ENCODE data around the gene UGT1A8. TPM values are rescaled to one million over a fixed set of nuclear protein-coding genes. Genes with fewer than 3 reads are reported as not detected.

Gene UGT1A8
- total and polyA plus RNA-seq, 12 donors, result 0.05 TPM; not detected in 11

DNA sequence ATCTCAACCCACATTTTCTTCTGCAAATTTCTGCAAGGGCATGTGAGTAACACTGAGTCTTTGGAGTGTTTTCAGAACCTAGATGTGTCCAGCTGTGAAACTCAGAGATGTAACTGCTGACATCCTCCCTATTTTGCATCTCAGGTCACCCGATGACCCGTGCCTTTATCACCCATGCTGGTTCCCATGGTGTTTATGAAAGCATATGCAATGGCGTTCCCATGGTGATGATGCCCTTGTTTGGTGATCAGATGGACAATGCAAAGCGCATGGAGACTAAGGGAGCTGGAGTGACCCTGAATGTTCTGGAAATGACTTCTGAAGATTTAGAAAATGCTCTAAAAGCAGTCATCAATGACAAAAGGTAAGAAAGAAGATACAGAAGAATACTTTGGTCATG, 150.6 kb downstream of the UGT1A8 start:
- DNase-seq, result no peak
- Histone ChIP-seq H3K4me1 (replicated peaks in 1 of 2) (no peaks in the 10 kb centered on the region), H3K9me3 (replicated peaks in 1 of 3) (no peaks in the 10 kb centered on the region), H3K4me3 (no peak overlapping the region), H3K27ac (no peak overlapping the region), H3K36me3 (replicated peaks in 1 of 2) (no peaks in the 10 kb centered on the region), H3K27me3 (peaks cover 7% of the 10 kb centered on the region)
- 73 to 83% (median 76%) methylated on average over 4 of the region's 4 CpGs for WGBS, 4 donors
- intact Hi-C loops (cut with DNase I), result no loop called here
- TF ChIP-seq, protein P1, sequence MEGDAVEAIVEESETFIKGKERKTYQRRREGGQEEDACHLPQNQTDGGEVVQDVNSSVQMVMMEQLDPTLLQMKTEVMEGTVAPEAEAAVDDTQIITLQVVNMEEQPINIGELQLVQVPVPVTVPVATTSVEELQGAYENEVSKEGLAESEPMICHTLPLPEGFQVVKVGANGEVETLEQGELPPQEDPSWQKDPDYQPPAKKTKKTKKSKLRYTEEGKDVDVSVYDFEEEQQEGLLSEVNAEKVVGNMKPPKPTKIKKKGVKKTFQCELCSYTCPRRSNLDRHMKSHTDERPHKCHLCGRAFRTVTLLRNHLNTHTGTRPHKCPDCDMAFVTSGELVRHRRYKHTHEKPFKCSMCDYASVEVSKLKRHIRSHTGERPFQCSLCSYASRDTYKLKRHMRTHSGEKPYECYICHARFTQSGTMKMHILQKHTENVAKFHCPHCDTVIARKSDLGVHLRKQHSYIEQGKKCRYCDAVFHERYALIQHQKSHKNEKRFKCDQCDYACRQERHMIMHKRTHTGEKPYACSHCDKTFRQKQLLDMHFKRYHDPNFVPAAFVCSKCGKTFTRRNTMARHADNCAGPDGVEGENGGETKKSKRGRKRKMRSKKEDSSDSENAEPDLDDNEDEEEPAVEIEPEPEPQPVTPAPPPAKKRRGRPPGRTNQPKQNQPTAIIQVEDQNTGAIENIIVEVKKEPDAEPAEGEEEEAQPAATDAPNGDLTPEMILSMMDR (IDR thresholded peaks at IDR 0.05), result no peak
- TF ChIP-seq POLR2A (IDR thresholded peaks at IDR 0.05), result no peak

DNA sequence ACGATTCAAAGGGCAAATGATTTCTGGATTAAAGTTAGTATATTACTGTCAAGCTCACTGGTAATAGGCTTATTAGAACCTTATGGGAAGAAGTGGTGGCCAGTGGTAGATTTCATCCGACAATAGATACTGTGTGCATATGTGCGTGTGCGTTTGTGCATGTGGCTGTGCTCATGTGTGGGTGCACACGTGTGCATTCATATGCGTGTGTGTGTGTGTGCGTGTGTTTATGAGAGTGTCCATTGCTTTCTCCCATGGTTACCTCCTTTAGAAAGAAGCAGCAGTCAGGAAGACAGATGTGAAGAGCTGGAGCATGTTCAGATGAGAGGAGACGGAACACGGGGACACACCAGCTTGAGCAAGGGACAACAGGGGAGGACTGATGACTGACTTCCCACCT, 151.8 kb downstream of the UGT1A8 start:
- peaks cover 7% of the 10 kb centered on the region for H3K27me3 ChIP-seq
- no peaks in the 10 kb centered on the region for H3K36me3 ChIP-seq (replicated peaks in 1 of 2)
- H3K4me1 ChIP-seq (replicated peaks in 1 of 2), result no peaks in the 10 kb centered on the region
- no peak for DNase-seq
- no peak overlapping the region for H3K4me3 ChIP-seq
- TF ChIP-seq, protein P1 (IDR thresholded peaks at IDR 0.05), result no peak
- no peak for TF ChIP-seq POLR2A (IDR thresholded peaks at IDR 0.05)
- WGBS, 4 donors, result 84 to 91% (median 86%) methylated on average over 9 of the region's 9 CpGs
- H3K27ac ChIP-seq, result no peak overlapping the region
- intact Hi-C loops (cut with DNase I), result no loop called here
- H3K9me3 ChIP-seq (replicated peaks in 1 of 3), result no peaks in the 10 kb centered on the region

DNA sequence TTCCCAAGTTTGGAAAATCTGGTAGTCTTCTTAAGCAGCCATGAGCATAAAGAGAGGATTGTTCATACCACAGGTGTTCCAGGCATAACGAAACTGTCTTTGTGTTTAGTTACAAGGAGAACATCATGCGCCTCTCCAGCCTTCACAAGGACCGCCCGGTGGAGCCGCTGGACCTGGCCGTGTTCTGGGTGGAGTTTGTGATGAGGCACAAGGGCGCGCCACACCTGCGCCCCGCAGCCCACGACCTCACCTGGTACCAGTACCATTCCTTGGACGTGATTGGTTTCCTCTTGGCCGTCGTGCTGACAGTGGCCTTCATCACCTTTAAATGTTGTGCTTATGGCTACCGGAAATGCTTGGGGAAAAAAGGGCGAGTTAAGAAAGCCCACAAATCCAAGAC, 154.7 kb downstream of the UGT1A8 start:
- WGBS, 4 donors, result 80 to 87% (median 85%) methylated on average over 12 to 16 of the region's 16 CpGs
- Histone ChIP-seq H3K4me1 (replicated peaks in 1 of 2) (no peaks in the 10 kb centered on the region), H3K9me3 (replicated peaks in 1 of 3) (no peaks in the 10 kb centered on the region), H3K27ac (no peak overlapping the region), H3K4me3 (no peak overlapping the region), H3K36me3 (replicated peaks in 1 of 2) (no peaks in the 10 kb centered on the region), H3K27me3 (no peaks in the 10 kb centered on the region)
- no peak for DNase-seq
- TF ChIP-seq POLR2A (IDR thresholded peaks at IDR 0.05), result no peak
- TF ChIP-seq, protein P1 (IDR thresholded peaks at IDR 0.05), result no peak
- intact Hi-C loops (cut with DNase I), result no loop called here

DNA sequence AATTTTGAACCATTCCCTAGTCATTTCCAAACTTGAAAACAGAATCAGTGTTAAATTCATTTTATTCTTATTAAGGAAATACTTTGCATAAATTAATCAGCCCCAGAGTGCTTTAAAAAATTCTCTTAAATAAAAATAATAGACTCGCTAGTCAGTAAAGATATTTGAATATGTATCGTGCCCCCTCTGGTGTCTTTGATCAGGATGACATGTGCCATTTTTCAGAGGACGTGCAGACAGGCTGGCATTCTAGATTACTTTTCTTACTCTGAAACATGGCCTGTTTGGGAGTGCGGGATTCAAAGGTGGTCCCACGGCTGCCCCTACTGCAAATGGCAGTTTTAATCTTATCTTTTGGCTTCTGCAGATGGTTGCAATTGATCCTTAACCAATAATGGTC, 155.2 kb downstream of the UGT1A8 start:
- DNase-seq, result no peak
- 59 to 71% (median 62%) methylated on average over 5 of the region's 5 CpGs for WGBS, 4 donors

More for the DNA sequence above, 155.2 kb downstream of the UGT1A8 start:
- TF ChIP-seq, protein P1 (IDR thresholded peaks at IDR 0.05), result no peak
- no peak for TF ChIP-seq POLR2A (IDR thresholded peaks at IDR 0.05)
- no peaks in the 10 kb centered on the region for H3K36me3 ChIP-seq (replicated peaks in 1 of 2)
- no peaks in the 10 kb centered on the region for H3K9me3 ChIP-seq (replicated peaks in 1 of 3)
- no peaks in the 10 kb centered on the region for H3K4me1 ChIP-seq (replicated peaks in 1 of 2)
- no peak overlapping the region for H3K27ac ChIP-seq
- intact Hi-C loops (cut with DNase I), result no loop called here
- H3K4me3 ChIP-seq, result no peak overlapping the region
- H3K27me3 ChIP-seq, result no peaks in the 10 kb centered on the region

Data from adrenal gland (tissue), 12 donors.